Stomach (tissue), 9 donors: Measurements from ENCODE around the gene SUSD4. TPM values are rescaled to one million over a fixed set of nuclear protein-coding genes. Genes with fewer than 3 reads are reported as not detected.

Experiments used
- DNase-seq, 2 donors: peaks; one replicate each; pipeline versions ENCODE4 v3.0.0 to v3.0.0-alpha.2; 2013 to 2019
- H3K27ac ChIP-seq, 5 donors: fragments of 200-600 bp in 4 of 5; sonication (generic) in 4 of 5; one replicate each; pipeline ENCODE4 v1.5.1; 2013 to 2019; ENCODE audit warnings: mild to moderate bottlenecking in 1 of 5, moderate library complexity in 1 of 5
- H3K27me3 ChIP-seq, 3 donors: fragments of 200-600 bp; sonication (generic); one replicate each; pipeline ENCODE4 v1.5.1; 2017 to 2019; ENCODE audit warnings: mixed run types in 1 of 3
- H3K36me3 ChIP-seq, 4 donors: fragments of 200-600 bp; sonication (generic); 1 replicate in 3 of 4; 2 replicates in 1 of 4; pipeline ENCODE4 v1.5.1; 2016 to 2019
- H3K4me1 ChIP-seq, 4 donors: fragments of 200-600 bp; sonication (generic); one replicate each; pipeline ENCODE4 v1.5.1; 2016 to 2019
- H3K4me3 ChIP-seq, 4 donors: fragments of 200-600 bp; sonication (generic) in 3 of 4; one replicate each; pipeline ENCODE4 v1.5.1; 2016 to 2019; ENCODE audit warnings: mild to moderate bottlenecking in 1 of 4
- H3K9me3 ChIP-seq, 4 donors: fragments of 200-600 bp; sonication (generic); one replicate each; pipeline ENCODE4 v1.5.1; 2016 to 2019
- EP300 ChIP-seq: sonication (generic); formaldehyde crosslinking; IDR thresholded peaks from one replicate; pipeline ENCODE4 v1.6.1; 2017; ENCODE audit warnings: antibody characterized with exemption
- POLR2A ChIP-seq, 4 donors: fragments of 450-650 bp; IDR thresholded peaks; one replicate each; pipeline ENCODE4 v1.6.1; 2016; ENCODE audit warnings: antibody characterized with exemption in 4 of 4, control low read depth in 2 of 4, mild to moderate bottlenecking in 1 of 4, moderate library complexity in 1 of 4
- POLR2AphosphoS5 ChIP-seq, 3 donors: sonication (generic); formaldehyde crosslinking; IDR thresholded peaks; one replicate each; pipeline ENCODE4 v1.6.1; 2016; ENCODE audit warnings: antibody characterized with exemption in 3 of 3
- WGBS, 5 donors: extraction: QIAGEN DNeasy Blood & Tissue Kit in 3 of 5; methylation state at CpG; one replicate each; pipeline versions ENCODE4 v1.1.5 to v1.1.7; 2013 to 2018; 5-methylcytosine and 5-hydroxymethylcytosine counted together
- intact Hi-C: fragments of 100-400 bp; cut with DNase I; formaldehyde crosslinking; loops from one replicate; pipeline ENCODE4 v1.15.1; 2023; ENCODE audit warnings: low total_unique reads
- polyA plus RNA-seq, 3 donors: library from polyadenylated mRNA; stranded (reverse); fragments of 200-250 nt; gene quantifications; one replicate each; pipeline ENCODE4 v1.2.3, GENCODE V29; 2013
- total RNA-seq, 5 donors: library from RNA; depleted of rRNA; stranded (reverse); fragments of >200 nt; gene quantifications; one replicate each; pipeline versions ENCODE4 v1.1.0 to v1.2.3, GENCODE V29; 2014 to 2016
- TF ChIP-seq, protein P1 (sequence below), 7 experiments: fragments of 450-650 bp in 4 of 7; fragments of 200-600 bp in 3 of 7; sonication (generic) in 3 of 7; IDR thresholded peaks; one replicate each; pipeline ENCODE4 v1.5.1; 2016 to 2019; ENCODE audit warnings: antibody characterized with exemption in 7 of 7, control low read depth in 2 of 7, mild to moderate bottlenecking in 1 of 7
- donor health status: healthy with polysubstance abuse.
- donor health status: Bipolar disorder and iron deficiency.
- donor health status: healthy.

The SUSD4 gene
- total and polyA plus RNA-seq, 8 donors = 5.5 to 35.6 (median 8.1) TPM; not detected in 1

DNA sequence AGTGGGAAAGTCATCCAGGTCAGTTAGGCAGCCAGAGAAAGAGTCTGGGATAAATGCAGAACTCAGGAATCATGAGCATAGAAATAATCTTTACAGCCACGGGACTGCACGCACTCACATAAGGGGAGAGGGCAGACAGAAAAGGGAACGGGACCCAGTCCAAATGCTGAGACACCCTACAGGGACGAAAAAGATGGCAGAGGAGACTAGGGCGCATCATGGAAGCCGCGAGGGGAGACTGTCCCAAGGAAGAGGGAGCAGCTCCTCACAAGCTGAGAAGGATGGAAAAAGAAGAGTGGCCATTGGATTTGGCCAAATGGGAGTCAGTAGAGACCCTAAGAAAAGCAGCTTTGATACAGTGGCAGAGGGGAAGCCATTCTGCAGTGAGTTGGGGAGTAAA lies 118.0 kb downstream of the SUSD4 start:
- no peaks in the 10 kb centered on the region for H3K9me3 ChIP-seq
- intact Hi-C loops = no loop called here
- no peak overlapping the region for H3K4me3 ChIP-seq
- no peak overlapping the region for H3K27ac ChIP-seq
- DNase-seq = no peak
- 95 to 96% (median 95%) methylated on average over 7 of the region's 7 CpGs for WGBS, 5 donors
- peaks cover 0 to 14% (median 4%) of the 10 kb centered on the region in 4 donors for H3K4me1 ChIP-seq
- H3K27me3 ChIP-seq = no peaks in the 10 kb centered on the region
- H3K36me3 ChIP-seq = no peaks in the 10 kb centered on the region
- no peak for TF ChIP-seq POLR2AphosphoS5 (IDR thresholded peaks at IDR 0.05)
- no peak for TF ChIP-seq POLR2A (IDR thresholded peaks at IDR 0.05)
- TF ChIP-seq EP300 = no peak
- TF ChIP-seq, protein P1, sequence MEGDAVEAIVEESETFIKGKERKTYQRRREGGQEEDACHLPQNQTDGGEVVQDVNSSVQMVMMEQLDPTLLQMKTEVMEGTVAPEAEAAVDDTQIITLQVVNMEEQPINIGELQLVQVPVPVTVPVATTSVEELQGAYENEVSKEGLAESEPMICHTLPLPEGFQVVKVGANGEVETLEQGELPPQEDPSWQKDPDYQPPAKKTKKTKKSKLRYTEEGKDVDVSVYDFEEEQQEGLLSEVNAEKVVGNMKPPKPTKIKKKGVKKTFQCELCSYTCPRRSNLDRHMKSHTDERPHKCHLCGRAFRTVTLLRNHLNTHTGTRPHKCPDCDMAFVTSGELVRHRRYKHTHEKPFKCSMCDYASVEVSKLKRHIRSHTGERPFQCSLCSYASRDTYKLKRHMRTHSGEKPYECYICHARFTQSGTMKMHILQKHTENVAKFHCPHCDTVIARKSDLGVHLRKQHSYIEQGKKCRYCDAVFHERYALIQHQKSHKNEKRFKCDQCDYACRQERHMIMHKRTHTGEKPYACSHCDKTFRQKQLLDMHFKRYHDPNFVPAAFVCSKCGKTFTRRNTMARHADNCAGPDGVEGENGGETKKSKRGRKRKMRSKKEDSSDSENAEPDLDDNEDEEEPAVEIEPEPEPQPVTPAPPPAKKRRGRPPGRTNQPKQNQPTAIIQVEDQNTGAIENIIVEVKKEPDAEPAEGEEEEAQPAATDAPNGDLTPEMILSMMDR (IDR thresholded peaks at IDR 0.05) = no peak

DNA sequence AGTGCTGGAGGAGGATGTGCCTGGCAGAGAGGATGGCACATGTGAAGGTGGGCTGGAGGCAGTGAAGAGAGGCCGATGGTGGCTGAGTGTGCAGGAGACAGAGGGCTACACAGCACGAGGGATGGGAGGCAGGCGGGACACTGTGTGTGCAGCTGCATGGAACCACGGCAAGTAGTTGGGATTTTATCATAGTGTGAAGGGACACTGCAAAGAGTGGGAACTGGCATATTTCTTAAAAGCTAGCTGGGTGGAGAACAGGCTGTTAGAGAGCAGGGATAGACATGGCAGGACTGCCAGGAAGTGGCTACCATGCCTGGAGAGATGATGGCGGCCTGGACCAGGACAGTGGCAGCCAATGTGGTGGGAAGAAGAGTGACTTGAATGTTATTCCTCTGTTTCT lies 118.6 kb downstream of the SUSD4 start:
- intact Hi-C loops = no loop called here
- TF ChIP-seq EP300 = no peak
- no peak for TF ChIP-seq POLR2AphosphoS5 (IDR thresholded peaks at IDR 0.05)
- TF ChIP-seq, protein P1 (IDR thresholded peaks at IDR 0.05) = no peak
- TF ChIP-seq POLR2A (IDR thresholded peaks at IDR 0.05) = no peak
- no peaks in the 10 kb centered on the region for H3K27me3 ChIP-seq
- WGBS, 5 donors = 91 to 95% (median 93%) methylated on average over 5 of the region's 5 CpGs
- H3K9me3 ChIP-seq = no peaks in the 10 kb centered on the region
- no peaks in the 10 kb centered on the region for H3K36me3 ChIP-seq
- DNase-seq = no peak
- no peak overlapping the region for H3K4me3 ChIP-seq
- H3K27ac ChIP-seq = no peak overlapping the region
- H3K4me1 ChIP-seq = peaks cover 0 to 9% (median 4%) of the 10 kb centered on the region in 4 donors

DNA sequence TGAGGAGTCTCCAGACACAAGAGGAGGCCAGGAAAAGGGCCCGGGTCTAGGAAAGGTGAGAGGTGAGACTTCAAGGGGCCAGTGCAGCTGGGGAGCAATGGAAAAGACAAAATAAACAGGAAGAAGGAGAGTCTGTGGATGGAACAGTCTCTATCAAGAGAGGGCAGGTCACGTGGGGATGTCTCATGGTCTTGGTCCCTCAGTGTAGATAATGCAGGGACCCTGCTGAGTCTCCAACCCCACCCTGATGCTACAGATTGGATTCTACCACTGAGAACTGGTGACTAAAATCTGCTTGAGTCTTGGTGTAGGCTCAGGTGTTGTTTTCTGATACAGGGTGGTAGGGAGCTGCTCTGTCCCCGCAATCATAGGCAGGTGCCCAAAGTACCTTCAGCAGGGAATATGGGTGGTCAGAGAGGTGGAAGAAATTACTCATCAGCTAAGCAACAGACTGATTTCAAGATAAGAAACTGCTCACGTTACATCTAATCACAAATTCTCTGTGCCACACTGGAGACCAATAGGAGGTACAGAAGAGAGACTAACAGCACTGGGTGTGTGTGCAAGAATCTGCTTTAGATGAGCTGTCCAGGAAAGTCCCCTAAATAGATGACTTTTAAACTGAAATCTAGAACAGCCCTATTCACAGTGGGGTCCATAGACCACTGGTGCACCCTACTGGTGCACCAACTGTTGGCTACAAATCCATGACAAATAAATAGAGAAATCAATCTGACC lies 119.4 kb downstream of the SUSD4 start:
- no peaks in the 10 kb centered on the region for H3K9me3 ChIP-seq
- peaks cover 0 to under 1% (median under 1%) of the 10 kb centered on the region in 4 donors for H3K4me1 ChIP-seq
- no peaks in the 10 kb centered on the region for H3K27me3 ChIP-seq
- DNase-seq = peak in 1 of 2 donors; percentile 39
- H3K4me3 ChIP-seq = no peak overlapping the region
- TF ChIP-seq, protein P1 (IDR thresholded peaks at IDR 0.05) = no peak
- TF ChIP-seq POLR2AphosphoS5 (IDR thresholded peaks at IDR 0.05) (no peak), EP300 (no peak), POLR2A (IDR thresholded peaks at IDR 0.05) (no peak)
- intact Hi-C loops = no loop called here
- H3K27ac ChIP-seq = no peak overlapping the region
- 63 to 77% (median 73%) methylated on average over 4 of the region's 4 CpGs for WGBS, 5 donors
- H3K36me3 ChIP-seq = no peaks in the 10 kb centered on the region

DNA sequence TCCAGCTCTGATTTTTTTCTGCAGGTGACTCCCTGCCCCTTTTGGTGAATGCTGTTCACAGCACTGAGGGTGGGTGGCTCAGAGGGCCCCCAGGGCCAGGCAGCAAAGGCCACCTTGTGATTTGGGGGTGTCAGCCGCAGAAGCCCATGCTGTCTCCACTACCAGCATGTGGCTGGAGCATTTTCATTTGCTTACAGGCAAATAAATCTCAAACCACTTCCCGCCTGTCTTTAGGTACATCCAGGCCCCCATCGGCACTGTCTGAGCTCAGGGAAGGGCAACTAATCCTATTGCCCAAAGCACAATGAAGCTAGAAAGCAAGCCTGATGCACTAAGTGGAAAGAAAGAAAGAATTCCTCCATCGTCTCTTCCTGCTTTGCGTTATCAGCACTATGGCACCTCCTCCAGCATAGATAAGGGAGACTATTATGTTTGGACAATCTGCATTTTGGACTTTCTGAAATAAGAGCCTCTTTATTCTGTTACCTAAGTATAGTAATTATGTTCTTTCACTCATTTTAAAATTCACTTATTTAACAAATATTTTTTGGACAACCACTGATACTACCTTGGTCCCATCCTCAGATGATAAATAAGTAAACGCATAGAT lies 120.4 kb downstream of the SUSD4 start:
- intact Hi-C loops = no loop called here
- H3K27me3 ChIP-seq = no peaks in the 10 kb centered on the region
- H3K9me3 ChIP-seq = no peaks in the 10 kb centered on the region
- H3K4me1 ChIP-seq = no peaks in the 10 kb centered on the region
- WGBS, 5 donors = 62 to 73% (median 68%) methylated on average over 6 of the region's 6 CpGs
- no peak overlapping the region for H3K27ac ChIP-seq
- no peak for DNase-seq
- H3K36me3 ChIP-seq = no peaks in the 10 kb centered on the region
- H3K4me3 ChIP-seq = no peak overlapping the region
- TF ChIP-seq, protein P1 (IDR thresholded peaks at IDR 0.05) = no peak
- TF ChIP-seq POLR2AphosphoS5 (IDR thresholded peaks at IDR 0.05) (no peak), EP300 (no peak), POLR2A (IDR thresholded peaks at IDR 0.05) (no peak)
